Gastrocnemius medialis (tissue), 4 donors: ENCODE results near the gene ACVR1B. TPM values are rescaled to one million over a fixed set of nuclear protein-coding genes. Genes with fewer than 3 reads are reported as not detected.

ENCODE experiments used
- ATAC-seq, 2 donors: fragments of 150-250 bp; one replicate each; pipeline ENCODE4 v1.9.1; 2016
- DNase-seq, 2 donors: peaks; one replicate each; pipeline ENCODE4 v3.0.0-alpha.2; 2019
- H3K27ac ChIP-seq, 4 donors: fragments of 200-600 bp; sonication (generic); 1 replicate in 1 of 4; 2 replicates in 3 of 4; pipeline ENCODE4 v1.5.1; 2016 to 2018; ENCODE audit warnings: mild to moderate bottlenecking in 2 of 4, moderate library complexity in 1 of 4
- H3K27me3 ChIP-seq, 3 donors: fragments of 200-600 bp; sonication (generic) in 2 of 3; 1 replicate in 1 of 3; 2 replicates in 2 of 3; pipeline versions ENCODE4 v1.5.1 to v1.6.0; 2016 to 2019; ENCODE audit warnings: mild to moderate bottlenecking in 1 of 3, moderate library complexity in 1 of 3
- H3K36me3 ChIP-seq, 2 donors: fragments of 200-600 bp; sonication (generic) in 1 of 2; one replicate each; pipeline ENCODE4 v1.5.1; 2017 to 2018
- H3K4me1 ChIP-seq, 2 donors: fragments of 200-600 bp; sonication (generic) in 1 of 2; one replicate each; pipeline ENCODE4 v1.5.1; 2016 to 2017; ENCODE audit warnings: mild to moderate bottlenecking in 2 of 2
- H3K4me3 ChIP-seq, 4 donors: fragments of 200-600 bp; sonication (generic) in 3 of 4; 1 replicate in 1 of 4; 2 replicates in 3 of 4; pipeline ENCODE4 v1.5.1; 2016 to 2019; ENCODE audit warnings: mild to moderate bottlenecking in 2 of 4
- H3K9me3 ChIP-seq, 3 donors: fragments of 200-600 bp; sonication (generic) in 2 of 3; 1 replicate in 1 of 3; 2 replicates in 2 of 3; pipeline ENCODE4 v1.5.1; 2016 to 2019
- CTCF ChIP-seq, 5 experiments: fragments of 450-650 bp in 3 of 5; fragments of 200-600 bp in 2 of 5; sonication (generic) in 2 of 5; IDR thresholded peaks in 4 of 5; conservative IDR thresholded peaks in 1 of 5; 1 replicate in 4 of 5; 2 replicates in 1 of 5; pipeline ENCODE4 v1.5.1; 2016 to 2019; ENCODE audit warnings: antibody characterized with exemption in 5 of 5, mild to moderate bottlenecking in 3 of 5, moderate library complexity in 3 of 5
- POLR2A ChIP-seq, 2 donors: fragments of 450-650 bp; IDR thresholded peaks; one replicate each; pipeline ENCODE4 v1.6.1; 2017; ENCODE audit warnings: antibody characterized with exemption in 2 of 2, mild to moderate bottlenecking in 2 of 2, moderate library complexity in 2 of 2
- in situ Hi-C, 4 donors: fragments of 200-750 bp; cut with MboI; loops; one replicate each; pipeline versions ENCODE4 v1.15.0 to v1.8.0; 2017; ENCODE audit warnings: low sequenced_read_pairs in 4 of 4
- intact Hi-C: fragments of 100-400 bp; cut with DNase I; formaldehyde crosslinking; loops from one replicate; pipeline ENCODE4 v1.15.1; 2023; ENCODE audit warnings: low total_unique reads
- total RNA-seq, 4 donors: library from RNA; depleted of rRNA; stranded (reverse); fragments of >200 nt; gene quantifications; one replicate each; pipeline versions ENCODE4 v1.1.0 to v1.2.3, GENCODE V29; 2016

The ACVR1B gene
- total RNA-seq, 4 donors from 2014 or later = 8.7 to 15.9 (median 10.1) TPM

- Histone ChIP-seq H3K4me1 (peaks cover 31 to 44% of the 10 kb centered on the region in 2 donors), H3K36me3 (no peaks in the 10 kb centered on the region), H3K27me3 (no peaks in the 10 kb centered on the region), H3K4me3 (peak overlapping the region in 1 of 4 donors; percentile 19), H3K9me3 (no peaks in the 10 kb centered on the region), H3K27ac (peak overlapping the region in 2 of 4 donors; percentile 85 to 88)
- in situ Hi-C loops = no loop called here
- intact Hi-C loops = no loop called here
- no peak for TF ChIP-seq CTCF (IDR thresholded peaks at IDR 0.05 in 4 of 5, conservative IDR thresholded peaks at IDR 0.05 in 1 of 5)
- no peak for TF ChIP-seq POLR2A (IDR thresholded peaks at IDR 0.05)
- DNase-seq (no peak), ATAC-seq (no peak)
These were observed 38.1 kb upstream of the ACVR1B start for GRCh38 chr12:51913071-51914033.

DNA sequence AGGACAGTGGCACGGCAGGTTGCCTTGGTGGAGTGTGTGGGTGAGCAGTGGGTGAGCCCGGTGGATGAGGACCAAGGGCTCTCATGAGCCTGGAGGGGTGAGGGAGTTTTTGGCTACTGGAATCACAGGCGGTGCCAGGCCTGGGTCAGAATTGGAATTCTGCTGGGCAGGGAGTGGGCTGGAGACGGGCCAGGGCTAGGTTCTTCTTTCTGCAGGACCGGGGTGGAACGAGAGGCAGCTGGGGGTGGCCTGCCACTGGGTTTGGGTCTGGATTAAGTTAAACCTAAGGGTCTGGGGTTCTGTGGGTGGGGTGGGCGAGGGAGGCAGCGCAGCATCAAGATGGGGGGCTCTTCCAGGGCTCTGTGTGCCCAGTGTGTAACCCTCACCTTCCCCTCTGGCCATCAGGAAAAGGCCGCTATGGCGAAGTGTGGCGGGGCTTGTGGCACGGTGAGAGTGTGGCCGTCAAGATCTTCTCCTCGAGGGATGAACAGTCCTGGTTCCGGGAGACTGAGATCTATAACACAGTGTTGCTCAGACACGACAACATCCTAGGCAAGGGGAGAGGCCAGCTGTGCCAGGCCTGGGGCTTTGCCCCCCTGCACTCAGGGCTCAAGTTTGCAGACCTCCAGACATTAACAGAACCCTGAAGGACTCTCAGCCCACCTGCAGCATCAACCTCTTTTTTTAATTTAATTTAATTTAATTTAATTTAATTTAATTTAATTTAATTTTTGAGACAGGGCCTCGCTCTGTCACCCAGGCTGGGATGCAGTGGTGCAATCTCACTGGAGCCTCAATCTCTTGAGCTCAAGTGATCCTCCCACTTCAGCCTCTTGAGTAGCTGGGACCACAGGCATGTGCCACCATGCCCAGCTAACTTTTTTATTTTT lies 37.2 kb upstream of the ACVR1B start:
- TF ChIP-seq CTCF (IDR thresholded peaks at IDR 0.05 in 4 of 5, conservative IDR thresholded peaks at IDR 0.05 in 1 of 5) = no peak
- TF ChIP-seq POLR2A (IDR thresholded peaks at IDR 0.05) = no peak
- intact Hi-C loops (no loop called here), in situ Hi-C loops (no loop called here)
- Histone ChIP-seq H3K27me3 (no peaks in the 10 kb centered on the region), H3K4me1 (peaks cover 35 to 44% of the 10 kb centered on the region in 2 donors), H3K36me3 (no peaks in the 10 kb centered on the region), H3K27ac (peak overlapping the region in 1 of 4 donors; percentile 3), H3K9me3 (no peaks in the 10 kb centered on the region), H3K4me3 (no peak overlapping the region)
- DNase-seq (no peak), ATAC-seq (no peak)

- TF ChIP-seq POLR2A (IDR thresholded peaks at IDR 0.05) (no peak), CTCF (IDR thresholded peaks at IDR 0.05 in 4 of 5, conservative IDR thresholded peaks at IDR 0.05 in 1 of 5) (no peak)
- Histone ChIP-seq H3K36me3 (no peaks in the 10 kb centered on the region), H3K27me3 (no peaks in the 10 kb centered on the region), H3K4me3 (no peak overlapping the region), H3K9me3 (no peaks in the 10 kb centered on the region), H3K27ac (no peak overlapping the region), H3K4me1 (peaks cover 29 to 44% of the 10 kb centered on the region in 2 donors)
- in situ Hi-C loops = no loop called here
- intact Hi-C loops = no loop called here
- DNase-seq = no peak
- ATAC-seq = no peak
These were observed 36.4 kb upstream of the ACVR1B start for GRCh38 chr12:51915003-51915625.

- Histone ChIP-seq H3K36me3 (no peaks in the 10 kb centered on the region), H3K4me1 (peaks cover 25 to 36% of the 10 kb centered on the region in 2 donors), H3K27me3 (no peaks in the 10 kb centered on the region), H3K27ac (no peak overlapping the region), H3K9me3 (no peaks in the 10 kb centered on the region), H3K4me3 (no peak overlapping the region)
- in situ Hi-C loops (no loop called here), intact Hi-C loops (no loop called here)
- ATAC-seq = no peak
- TF ChIP-seq POLR2A (IDR thresholded peaks at IDR 0.05) (no peak), CTCF (IDR thresholded peaks at IDR 0.05 in 4 of 5, conservative IDR thresholded peaks at IDR 0.05 in 1 of 5) (no peak)
- DNase-seq = no peak
These were observed 35.5 kb upstream of the ACVR1B start for GRCh38 chr12:51915951-51916350.
